ENCODE results near the gene FAM171A1. TPM values are rescaled to one million over a fixed set of nuclear protein-coding genes. Genes with fewer than 3 reads are reported as not detected.

FAM171A1 gene
- total and polyA plus RNA-seq, 2 of the 13 experiments (the other 11 are each of a cell fraction or from before 2014, with no cell fraction given), result 21.5 to 34.7 TPM

GRCh38 chr10:15334650-15335323 is 36.3 kb downstream of the FAM171A1 start (continued):
- no peak for TF ChIP-seq CERS6 (CRISPR knock-in tag; IDR thresholded peaks at IDR 0.05)
- no peak for TF ChIP-seq ZNF350 (CRISPR knock-in tag; IDR thresholded peaks at IDR 0.05; ENCODE audit: borderline replicate concordance, low read depth)
- TF ChIP-seq ZKSCAN5 (CRISPR knock-in tag; IDR thresholded peaks at IDR 0.05), result no peak
- no peak for TF ChIP-seq ATF3 (CRISPR knock-in tag; IDR thresholded peaks at IDR 0.05)
- 0 out of 2 replicates have a peak, but pooled peaks have one; percentile 43 for TF ChIP-seq ZNF276 (CRISPR knock-in tag; IDR thresholded peaks at IDR 0.05; ENCODE audit: low read depth)
- TF ChIP-seq AFF4 (CRISPR knock-in tag; IDR thresholded peaks at IDR 0.05), result no peak
- TF ChIP-seq MAFK (conservative IDR thresholded peaks at IDR 0.05 in 1 of 2, IDR thresholded peaks at IDR 0.05 in 1 of 2; ENCODE audit: low read length in 2 of 2), result no peak
- TF ChIP-seq ZNF564 (CRISPR knock-in tag; IDR thresholded peaks at IDR 0.05), result no peak
- no peak for TF ChIP-seq ZNF280B (CRISPR knock-in tag; IDR thresholded peaks at IDR 0.05; ENCODE audit: borderline replicate concordance)
- TF ChIP-seq ZNF619 (CRISPR knock-in tag; IDR thresholded peaks at IDR 0.05), result no peak
- TF ChIP-seq ZNF770 (CRISPR knock-in tag; IDR thresholded peaks at IDR 0.05), result peak; percentile 90
- TF ChIP-seq HNF4G (IDR thresholded peaks at IDR 0.05; ENCODE audit: borderline replicate concordance, low read depth, low read length), result no peak
- TF ChIP-seq HNF4G (CRISPR knock-in tag; IDR thresholded peaks at IDR 0.05; ENCODE audit: borderline replicate concordance, low read depth), result no peak
- TF ChIP-seq POLR2G (IDR thresholded peaks at IDR 0.05; ENCODE audit: low read depth, low read length), result no peak
- TF ChIP-seq SATB2 (CRISPR knock-in tag; IDR thresholded peaks at IDR 0.05), result no peak
- no peak; the same call in 1 of the 2 replicates for TF ChIP-seq MYPOP (CRISPR knock-in tag; IDR thresholded peaks at IDR 0.05)
